Measurements from ENCODE around the gene SPEF2.

The SPEF2 gene

GRCh38 chr5:35672995-35673394 is 55.3 kb downstream of the SPEF2 start:
- no peak overlapping the region for H3K4me2 ChIP-seq (ENCODE audit: low read length)
- H3K27ac ChIP-seq (ENCODE audit: low read depth, low read length), result no peak overlapping the region
- H3K27me3 ChIP-seq (ENCODE audit: control insufficient read depth, low read length), result no peaks in the 10 kb centered on the region
- H3K36me3 ChIP-seq (ENCODE audit: control insufficient read depth, low read length), result no peaks in the 10 kb centered on the region
- no peaks in the 10 kb centered on the region for H4K20me1 ChIP-seq (ENCODE audit: control insufficient read depth, insufficient read depth, low read depth, low read length)
- no peak overlapping the region for H3K4me3 ChIP-seq (ENCODE audit: low read length)
- no peaks in the 10 kb centered on the region for H3K9me3 ChIP-seq (ENCODE audit: control insufficient read depth, insufficient read depth, low read length)
- H3K4me1 ChIP-seq (ENCODE audit: control insufficient read depth, low read length), result 0 out of 2 replicates have a peak, but pooled peaks cover 12% of the 10 kb centered on the region
- TF ChIP-seq EZH2phosphoT487 (IDR thresholded peaks at IDR 0.05; ENCODE audit: borderline replicate concordance, low read length), result no peak
- TF ChIP-seq CTCF (IDR thresholded peaks at IDR 0.05; ENCODE audit: low read depth, low read length, poor library complexity, severe bottlenecking), result no peak
- no peaks in the 10 kb centered on the region for H3K9me2 ChIP-seq (replicated peaks; ENCODE audit: control insufficient read depth, low read length)
- no peaks in the 10 kb centered on the region for H3K79me2 ChIP-seq (ENCODE audit: control insufficient read depth, low read length)
- no peaks in the 10 kb centered on the region for H3F3A ChIP-seq (ENCODE audit: control insufficient read depth, insufficient read depth)

DNA sequence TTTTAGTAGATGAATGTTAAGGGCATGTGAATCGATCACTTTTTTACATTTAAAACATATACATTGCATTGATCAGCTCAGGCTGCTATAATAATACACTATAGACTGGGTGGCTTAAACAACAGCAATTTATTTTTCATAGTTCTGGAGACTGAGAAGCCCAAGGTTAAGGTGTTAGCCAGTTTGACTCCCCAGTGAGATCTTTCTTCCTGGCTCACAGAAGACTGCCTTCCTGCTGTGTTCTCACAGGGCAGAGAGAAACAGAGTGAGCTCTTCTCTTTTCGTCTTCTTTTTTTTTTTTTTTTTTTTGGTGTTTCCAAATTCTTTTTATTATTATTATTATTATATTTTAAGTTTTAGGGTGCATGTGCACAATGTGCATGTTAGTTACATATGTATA is 56.4 kb downstream of the SPEF2 start:
- no peak for TF ChIP-seq EZH2phosphoT487 (IDR thresholded peaks at IDR 0.05; ENCODE audit: borderline replicate concordance, low read length)
- no peak for TF ChIP-seq CTCF (IDR thresholded peaks at IDR 0.05; ENCODE audit: low read depth, low read length, poor library complexity, severe bottlenecking)
- Histone ChIP-seq H3K4me1 (ENCODE audit: control insufficient read depth, low read length) (peaks cover 10% of the 10 kb centered on the region), H3K27ac (ENCODE audit: low read depth, low read length) (no peak overlapping the region), H3K4me3 (ENCODE audit: low read length) (no peak overlapping the region), H3F3A (ENCODE audit: control insufficient read depth, insufficient read depth) (no peaks in the 10 kb centered on the region), H4K20me1 (ENCODE audit: control insufficient read depth, insufficient read depth, low read depth, low read length) (no peaks in the 10 kb centered on the region), H3K4me2 (ENCODE audit: low read length) (no peak overlapping the region), H3K9me2 (replicated peaks; ENCODE audit: control insufficient read depth, low read length) (no peaks in the 10 kb centered on the region), H3K79me2 (ENCODE audit: control insufficient read depth, low read length) (no peaks in the 10 kb centered on the region), H3K36me3 (ENCODE audit: control insufficient read depth, low read length) (no peaks in the 10 kb centered on the region), H3K9me3 (ENCODE audit: control insufficient read depth, insufficient read depth, low read length) (no peaks in the 10 kb centered on the region), H3K27me3 (ENCODE audit: control insufficient read depth, low read length) (no peaks in the 10 kb centered on the region)

DNA sequence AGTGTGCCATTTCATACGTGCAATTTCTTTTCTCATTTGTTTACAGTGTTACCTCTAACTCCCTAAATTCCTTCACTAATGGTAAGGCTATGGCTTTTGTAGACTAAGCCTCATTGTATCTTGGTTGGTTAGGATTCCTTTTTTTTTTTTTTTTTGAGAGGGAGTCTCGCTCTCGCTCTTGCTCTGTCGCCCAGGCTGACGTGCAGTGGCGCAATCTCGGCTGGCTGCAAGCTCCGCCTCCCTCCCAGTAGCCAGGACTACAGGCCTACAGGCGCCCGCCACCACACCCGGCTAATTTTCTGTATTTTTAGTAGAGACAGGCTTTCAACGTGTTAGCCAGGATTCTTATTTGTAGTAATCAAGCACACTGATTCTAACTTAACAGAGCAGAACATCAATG is 57.7 kb downstream of the SPEF2 start:
- Histone ChIP-seq H3K79me2 (ENCODE audit: control insufficient read depth, low read length) (no peaks in the 10 kb centered on the region), H3K4me1 (ENCODE audit: control insufficient read depth, low read length) (peaks cover 16% of the 10 kb centered on the region), H4K20me1 (ENCODE audit: control insufficient read depth, insufficient read depth, low read depth, low read length) (no peaks in the 10 kb centered on the region), H3K9me3 (ENCODE audit: control insufficient read depth, insufficient read depth, low read length) (no peaks in the 10 kb centered on the region), H3K36me3 (ENCODE audit: control insufficient read depth, low read length) (no peaks in the 10 kb centered on the region), H3K4me2 (ENCODE audit: low read length) (no peak overlapping the region), H3K27ac (ENCODE audit: low read depth, low read length) (no peak overlapping the region), H3K4me3 (ENCODE audit: low read length) (no peak overlapping the region), H3F3A (ENCODE audit: control insufficient read depth, insufficient read depth) (no peaks in the 10 kb centered on the region), H3K9me2 (replicated peaks; ENCODE audit: control insufficient read depth, low read length) (no peaks in the 10 kb centered on the region), H3K27me3 (ENCODE audit: control insufficient read depth, low read length) (no peaks in the 10 kb centered on the region)
- TF ChIP-seq CTCF (IDR thresholded peaks at IDR 0.05; ENCODE audit: low read depth, low read length, poor library complexity, severe bottlenecking), result no peak

DNA sequence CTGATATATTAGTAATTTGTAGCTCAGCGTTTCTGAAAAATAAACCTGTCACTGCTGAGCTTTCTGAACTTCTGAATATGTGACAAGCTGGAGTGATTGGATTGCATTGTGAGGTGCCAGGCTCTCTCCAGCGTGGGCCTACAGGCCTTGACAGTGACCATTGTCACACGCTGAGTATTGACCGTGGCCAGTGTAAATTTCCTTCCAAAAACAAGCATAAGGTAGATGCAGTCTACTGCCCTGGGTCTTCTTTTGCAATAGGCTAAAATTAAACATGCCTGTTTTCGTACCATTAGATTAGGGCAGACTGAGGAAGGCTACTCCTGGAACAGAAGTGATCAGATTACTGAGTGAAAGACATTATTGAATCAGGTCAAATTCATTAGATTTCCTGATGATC is 60.2 kb downstream of the SPEF2 start:
- H3K27ac ChIP-seq (ENCODE audit: low read depth, low read length), result no peak overlapping the region
- H3K36me3 ChIP-seq (ENCODE audit: control insufficient read depth, low read length), result no peaks in the 10 kb centered on the region
- no peaks in the 10 kb centered on the region for H3K9me3 ChIP-seq (ENCODE audit: control insufficient read depth, insufficient read depth, low read length)
- H3K79me2 ChIP-seq (ENCODE audit: control insufficient read depth, low read length), result no peaks in the 10 kb centered on the region
- H4K20me1 ChIP-seq (ENCODE audit: control insufficient read depth, insufficient read depth, low read depth, low read length), result no peaks in the 10 kb centered on the region
- TF ChIP-seq CTCF (IDR thresholded peaks at IDR 0.05; ENCODE audit: low read depth, low read length, poor library complexity, severe bottlenecking) (no peak), EZH2phosphoT487 (IDR thresholded peaks at IDR 0.05; ENCODE audit: borderline replicate concordance, low read length) (no peak)
- H3K4me3 ChIP-seq (ENCODE audit: low read length), result no peak overlapping the region
- H3K4me1 ChIP-seq (ENCODE audit: control insufficient read depth, low read length), result peaks cover 15% of the 10 kb centered on the region
- no peaks in the 10 kb centered on the region for H3F3A ChIP-seq (ENCODE audit: control insufficient read depth, insufficient read depth)
- H3K4me2 ChIP-seq (ENCODE audit: low read length), result no peak overlapping the region
- H3K27me3 ChIP-seq (ENCODE audit: control insufficient read depth, low read length), result no peaks in the 10 kb centered on the region
- H3K9me2 ChIP-seq (replicated peaks; ENCODE audit: control insufficient read depth, low read length), result no peaks in the 10 kb centered on the region

All from DOHH2 (cell line).